ENCODE measurements around the gene TICAM1.
"Not testable (repeated sequence)": the region's sequence is repeated elsewhere in the genome, so short reads cannot be mapped to it uniquely, and the experiment has no call there.

Gene TICAM1

GRCh38 chr19:4870025-4870700 is 38.7 kb upstream of the TICAM1 start:
- H3K4me3 ChIP-seq (ENCODE audit: low read depth, low read length) = no peak overlapping the region
- no peak for TF ChIP-seq CTCF (IDR thresholded peaks at IDR 0.05; ENCODE audit: low read depth, low read length)

- H3K4me3 ChIP-seq (ENCODE audit: low read depth, low read length) = no peak overlapping the region
- TF ChIP-seq CTCF (IDR thresholded peaks at IDR 0.05; ENCODE audit: low read depth, low read length) = no peak
Measured at GRCh38 chr19:4868286-4868834, 36.8 kb upstream of the TICAM1 start.

GRCh38 chr19:4867534-4868285 is 36.2 kb upstream of the TICAM1 start, which contains the start of gene PLIN3:
TSS of gene PLIN3 (minus strand) at chr19:4867667. CDS start at chr19:4861394, 6,273 bp downstream.
- TF ChIP-seq CTCF (IDR thresholded peaks at IDR 0.05; ENCODE audit: low read depth, low read length) = no peak
- H3K4me3 ChIP-seq (ENCODE audit: low read depth, low read length) = peak within 1 kb of the TSS; percentile 96

- no peak for TF ChIP-seq CTCF (IDR thresholded peaks at IDR 0.05; ENCODE audit: low read depth, low read length)
- peak overlapping the region; percentile 96 for H3K4me3 ChIP-seq (ENCODE audit: low read depth, low read length)
Measured at GRCh38 chr19:4866595-4867424, 35.3 kb upstream of the TICAM1 start.

GRCh38 chr19:4861147-4861546 is 29.6 kb upstream of the TICAM1 start:
- TF ChIP-seq CTCF (IDR thresholded peaks at IDR 0.05; ENCODE audit: low read depth, low read length) = no peak
- no peak overlapping the region for H3K4me3 ChIP-seq (ENCODE audit: low read depth, low read length)

- no peak overlapping the region for H3K4me3 ChIP-seq (ENCODE audit: low read depth, low read length)
- TF ChIP-seq CTCF (IDR thresholded peaks at IDR 0.05; ENCODE audit: low read depth, low read length) = no peak
Measured at GRCh38 chr19:4859697-4860096, 28.2 kb upstream of the TICAM1 start.

- not testable (repeated sequence) for H3K4me3 ChIP-seq (ENCODE audit: low read depth, low read length)
Measured at GRCh38 chr19:4856468-4856867, 25.0 kb upstream of the TICAM1 start.

GRCh38 chr19:4853506-4853905 is 22.0 kb upstream of the TICAM1 start:
- not testable (repeated sequence) for H3K4me3 ChIP-seq (ENCODE audit: low read depth, low read length)

All from WI38 (cell line).